ENCODE data around the gene MCM6.

MCM6 gene

DNA sequence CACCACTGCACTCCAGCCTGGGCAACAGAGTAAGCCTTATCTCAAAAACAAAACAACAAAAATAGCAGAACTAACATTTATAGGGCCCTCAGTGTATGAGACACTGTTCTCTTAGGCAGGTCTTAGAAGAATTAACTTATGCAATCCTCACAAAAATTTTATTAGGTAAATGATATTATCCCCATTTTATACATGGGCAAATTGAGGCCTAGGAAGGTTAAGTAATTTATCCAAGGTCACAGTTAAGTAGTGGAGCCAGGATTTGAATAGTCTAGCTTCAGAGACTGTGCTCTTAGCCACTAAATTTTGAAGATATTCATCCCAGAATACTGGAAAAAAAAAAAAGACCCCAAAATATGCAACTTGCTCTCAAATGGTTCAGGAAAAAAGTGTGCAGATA, 22.8 kb downstream of the MCM6 start:
- DNase-seq: no peak

- DNase-seq: no peak
Measured at GRCh38 chr2:135851858-135852257, 24.4 kb downstream of the MCM6 start.

- DNase-seq: no peak
Measured at GRCh38 chr2:135850892-135851668, 25.2 kb downstream of the MCM6 start.

DNA sequence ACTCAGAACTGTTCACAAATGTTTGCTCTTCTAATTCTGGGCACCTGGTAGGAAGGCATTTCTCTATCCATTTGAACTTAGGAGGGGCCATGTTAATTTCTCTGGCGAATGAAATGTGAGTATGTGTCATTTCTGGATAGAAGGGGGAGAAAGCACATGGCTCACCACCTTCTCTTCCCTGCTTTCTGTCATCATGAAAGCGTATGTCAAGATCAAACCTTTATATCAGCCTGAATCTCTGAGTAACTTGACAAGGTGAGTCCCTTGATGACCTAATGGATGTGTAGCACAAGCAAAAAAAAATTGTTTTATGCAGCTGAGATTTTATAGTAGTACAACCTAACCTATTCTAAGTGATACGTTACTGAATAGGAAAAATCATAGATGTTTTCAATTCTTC, 27.2 kb downstream of the MCM6 start:
- no peak for DNase-seq

- DNase-seq: no peak
Measured at GRCh38 chr2:135845997-135846396, 30.2 kb downstream of the MCM6 start.

DNA sequence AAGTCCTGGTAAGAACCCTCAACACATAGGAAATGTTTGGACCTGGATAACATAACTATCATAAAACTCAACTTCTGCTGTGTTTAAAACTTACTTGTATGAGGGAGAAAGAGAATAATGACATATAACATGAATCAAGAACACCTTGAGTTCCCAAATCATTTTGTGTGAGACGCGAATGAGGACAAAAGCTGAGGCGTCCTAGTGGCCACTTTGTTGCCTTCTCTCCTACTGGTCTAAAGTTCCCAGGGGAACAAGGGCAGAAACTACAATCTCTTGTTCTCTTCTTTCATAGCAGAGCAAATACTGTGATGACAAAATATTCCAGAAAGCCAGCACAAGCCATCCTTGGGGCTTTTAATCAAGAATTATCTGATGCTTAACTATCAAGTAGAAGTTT, 31.0 kb downstream of the MCM6 start:
- no peak for DNase-seq

DNA sequence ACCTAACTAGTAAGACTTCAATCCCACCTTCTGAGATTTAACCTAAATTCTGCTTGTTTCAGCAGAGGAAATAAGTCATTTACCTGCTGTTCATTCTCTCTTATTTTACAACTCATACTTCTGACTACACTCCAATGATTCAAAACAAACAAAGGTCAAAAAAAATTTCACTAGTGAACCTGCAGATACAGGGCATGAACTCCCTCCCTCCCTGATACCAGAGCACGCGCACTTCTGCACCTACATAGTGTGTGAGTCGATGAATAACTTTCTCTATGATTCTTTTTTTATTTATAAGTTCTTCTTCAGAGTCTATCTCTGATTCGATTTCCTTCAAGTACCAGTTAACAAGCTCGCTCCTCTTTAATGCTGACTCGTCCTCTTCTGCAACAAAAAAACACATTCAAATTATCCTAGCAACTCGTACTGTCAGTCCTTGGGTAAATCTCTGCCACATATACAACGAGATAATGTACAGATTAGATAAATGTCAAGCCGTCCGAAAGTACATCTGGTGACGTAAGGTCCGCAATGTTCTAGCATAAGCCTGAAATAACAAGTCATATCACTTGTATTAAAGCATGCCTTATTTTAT, 31.8 kb downstream of the MCM6 start:
- no peak for DNase-seq

DNA sequence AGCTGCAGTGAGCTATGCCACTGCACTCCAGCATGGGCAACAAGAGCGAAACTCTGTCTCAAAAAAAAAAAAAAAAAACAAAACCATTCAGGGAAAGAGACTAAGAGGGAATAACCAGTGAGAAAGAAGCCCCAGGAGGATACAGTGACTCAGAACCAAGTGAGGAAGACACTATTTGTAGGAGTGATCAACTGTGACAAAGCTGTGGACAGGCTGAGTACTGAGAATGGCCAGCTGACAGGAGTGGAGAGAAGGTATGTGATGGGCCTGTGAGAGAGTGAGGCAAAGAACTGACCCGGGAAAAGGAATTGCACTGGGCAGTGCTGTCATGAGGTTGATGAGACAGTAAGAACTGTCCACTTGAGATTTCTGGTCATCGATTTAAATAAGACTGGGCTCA, 32.6 kb downstream of the MCM6 start:
- DNase-seq: no peak

GRCh38 chr2:135840601-135841000, 35.6 kb downstream of the MCM6 start:
- no peak for DNase-seq

DNA sequence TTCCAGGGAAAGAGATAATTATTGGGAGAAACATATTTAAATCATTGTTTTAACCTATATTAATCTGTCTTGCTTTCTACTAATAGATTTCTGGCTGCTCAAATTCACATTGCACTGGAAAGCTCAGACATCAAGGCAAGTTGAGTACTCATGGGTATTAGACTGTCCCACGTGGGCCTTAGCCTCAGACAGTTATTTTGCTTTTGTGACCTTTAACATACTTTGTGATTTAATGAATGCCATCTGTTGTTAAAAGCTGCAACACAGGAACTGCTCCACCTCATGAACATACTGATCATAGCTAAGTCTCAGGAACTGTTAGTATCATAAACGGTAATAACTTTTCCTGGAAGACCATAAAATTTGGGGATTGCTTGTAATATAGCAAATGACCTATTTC, 36.5 kb downstream of the MCM6 start:
- peak; percentile 78 for DNase-seq

DNA sequence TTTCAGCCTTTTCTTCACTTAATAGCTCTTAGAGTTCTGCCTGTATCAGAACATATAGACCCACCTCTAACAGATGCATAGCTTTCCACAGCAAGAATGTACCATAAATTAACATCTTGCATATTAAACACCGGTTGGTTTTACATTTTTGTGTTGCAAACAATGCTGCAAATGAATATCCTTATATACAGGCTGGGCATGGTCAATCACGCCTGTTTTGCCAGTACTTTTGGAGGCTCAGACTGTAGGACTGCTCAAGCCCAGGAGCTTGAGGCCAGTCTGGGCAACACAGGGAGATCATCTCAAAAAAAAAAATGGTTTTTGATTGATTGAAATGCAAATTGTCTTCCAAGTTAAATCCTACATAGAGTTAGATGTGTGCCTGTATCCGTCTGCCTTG, 37.7 kb downstream of the MCM6 start:
- no peak for DNase-seq

DNA sequence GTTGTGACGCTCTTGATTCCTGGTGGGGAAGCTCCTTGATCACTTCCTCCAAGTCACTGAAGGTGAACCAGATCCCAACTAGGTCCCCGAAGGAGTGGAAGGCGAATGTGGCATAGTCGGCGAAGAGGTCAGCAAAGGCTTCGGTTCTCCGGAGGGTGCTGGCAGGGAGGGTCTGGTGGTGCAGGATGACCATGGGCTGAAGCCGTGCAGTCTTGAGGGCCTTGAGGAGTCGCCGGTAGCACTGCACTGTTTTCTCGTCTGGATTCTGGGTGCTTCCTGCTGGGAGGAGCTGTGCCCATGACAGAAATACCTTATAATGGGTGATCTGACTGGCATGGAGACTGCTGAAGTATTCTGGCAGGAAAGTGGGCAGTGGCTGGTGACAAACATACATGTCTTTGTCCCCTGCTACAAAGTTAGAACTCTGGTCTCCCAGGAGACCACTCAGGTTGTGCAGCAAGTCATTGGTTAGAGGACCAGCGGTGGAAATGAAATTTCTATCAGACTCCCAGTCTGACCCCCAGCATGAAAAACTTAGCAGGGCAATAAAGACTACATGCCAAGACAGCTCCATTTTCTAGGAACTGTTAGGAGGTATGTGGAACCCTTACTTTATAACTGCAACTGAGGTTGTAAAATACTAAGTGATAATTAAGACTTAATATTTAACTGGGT, 39.5 kb downstream of the MCM6 start, which contains the start of gene LCT:
TSS of gene LCT (minus strand) at position 589 of the 675 bp plus-strand sequence. CDS start at position 574, 15 bp downstream.
- DNase-seq: no peak

DNA sequence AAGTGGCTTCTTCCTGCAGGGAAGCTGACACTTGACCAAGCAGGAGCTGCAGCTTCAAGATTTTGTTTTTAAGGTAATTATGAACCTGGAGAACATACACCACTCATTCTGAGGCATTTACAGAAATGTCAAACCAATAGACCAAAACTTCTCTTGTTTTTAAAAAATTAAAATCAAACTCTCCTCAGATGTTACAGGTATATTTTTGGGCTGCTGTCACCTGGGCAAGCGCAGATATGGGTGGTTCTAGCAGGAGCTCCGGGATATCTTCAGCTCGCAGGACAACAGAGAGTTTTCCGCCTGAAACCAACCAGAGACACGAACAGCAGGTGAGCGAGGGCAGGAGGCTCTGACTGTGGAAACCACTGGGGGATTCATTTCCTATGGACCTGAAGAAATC, 43.4 kb downstream of the MCM6 start:
- no peak for DNase-seq

DNA sequence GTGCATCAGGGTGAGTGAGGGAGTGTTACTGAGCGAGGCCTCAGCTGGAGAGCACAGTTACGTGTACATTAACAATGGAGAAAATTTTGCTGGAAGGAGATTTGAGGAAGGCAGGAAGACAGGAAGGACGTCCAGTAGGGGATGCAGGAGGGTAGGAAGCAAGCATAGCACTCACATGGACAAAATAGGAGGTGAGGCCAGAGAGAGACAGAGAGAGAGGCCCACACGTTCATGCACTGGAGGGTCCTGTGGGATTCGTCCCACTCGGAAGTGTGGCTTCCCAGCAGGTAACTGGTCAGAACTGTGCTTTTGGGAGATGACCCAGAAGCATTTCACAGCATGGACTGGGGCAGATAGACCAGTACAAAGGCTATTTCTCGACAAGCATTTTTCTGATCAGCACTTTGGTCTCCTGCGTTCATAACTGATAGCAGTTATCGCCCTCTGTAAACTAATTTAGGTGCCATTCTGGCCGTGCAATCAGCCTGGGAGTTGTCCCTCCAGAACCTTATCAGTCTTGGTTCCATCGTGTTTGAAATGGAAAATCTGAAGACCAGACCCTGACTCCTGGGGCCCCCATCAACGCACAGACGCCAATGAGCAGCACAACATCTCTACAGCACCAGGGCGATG, 44.9 kb downstream of the MCM6 start:
- DNase-seq: no peak

DNA sequence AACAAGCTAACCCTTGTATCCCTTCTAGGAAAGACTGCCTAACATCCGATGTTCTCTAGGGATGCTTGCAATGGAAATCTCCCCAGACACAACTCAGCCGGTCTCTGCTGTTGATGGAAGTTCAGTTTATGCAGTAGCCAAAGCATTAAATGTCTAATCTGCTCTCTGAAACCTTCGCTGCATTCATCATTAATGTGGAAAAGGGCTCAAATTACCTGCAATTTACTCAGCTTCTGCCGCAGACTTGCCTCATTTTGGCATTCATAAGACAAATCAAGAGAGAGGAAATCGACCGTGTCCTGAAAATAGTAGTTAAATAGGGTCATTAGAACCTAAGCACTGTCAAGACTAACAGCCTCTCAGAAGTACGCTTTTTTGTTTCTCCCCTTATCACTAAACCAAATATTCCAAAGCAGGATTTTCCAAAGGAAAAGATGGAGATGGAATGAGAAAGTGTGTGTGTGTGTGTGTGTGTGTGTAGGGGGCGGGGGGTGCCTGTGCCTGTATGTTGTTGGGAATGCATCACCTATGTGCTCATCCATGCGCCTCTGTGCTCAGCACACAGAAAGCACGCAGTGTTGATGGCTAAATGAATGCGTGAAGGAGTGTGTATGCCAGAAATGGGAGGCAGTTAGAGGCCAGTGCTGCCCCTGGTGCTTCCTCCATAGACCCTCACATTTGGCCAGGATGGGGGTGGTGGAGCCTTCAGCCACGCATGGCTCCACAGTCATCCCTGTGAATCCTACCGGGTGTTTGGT, 46.7 kb downstream of the MCM6 start:
- no peak for DNase-seq

- no peak for DNase-seq
Measured at GRCh38 chr2:135826544-135826943, 49.7 kb downstream of the MCM6 start.

DNA sequence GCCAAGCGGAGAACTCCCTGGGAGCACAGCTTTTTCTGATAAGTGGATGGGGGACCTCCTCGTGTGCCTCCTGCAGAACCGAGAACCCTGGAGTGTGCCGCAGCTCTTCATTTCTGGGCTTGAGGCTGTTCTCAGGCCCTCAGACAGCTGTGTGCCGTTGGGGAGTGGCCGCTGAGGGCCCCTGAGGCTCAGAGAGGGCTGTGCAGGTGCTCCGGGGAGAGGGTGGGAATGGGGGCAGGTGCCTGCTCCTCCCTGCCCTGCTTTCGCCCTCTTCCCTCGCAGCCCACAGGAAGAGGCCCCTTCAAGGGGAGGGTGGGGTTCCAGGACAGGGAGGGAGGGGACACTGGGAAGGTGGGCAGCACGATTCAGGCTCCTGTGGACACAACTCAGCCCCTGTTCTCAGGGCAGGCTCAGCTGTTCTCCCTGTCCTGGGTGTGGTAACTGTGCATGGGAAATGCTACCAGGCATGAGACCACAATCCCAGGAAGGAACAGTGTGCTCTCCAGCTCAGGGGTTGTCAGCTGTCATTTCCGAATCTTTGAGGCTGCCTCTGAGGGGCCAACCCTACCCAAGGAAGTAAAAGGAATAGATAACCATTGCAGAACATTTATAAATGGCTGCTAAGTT, 50.6 kb downstream of the MCM6 start:
- DNase-seq: no peak

GRCh38 chr2:135825131-135825530, 51.1 kb downstream of the MCM6 start:
- no peak for DNase-seq

GRCh38 chr2:135822855-135823254, 53.4 kb downstream of the MCM6 start:
- no peak for DNase-seq

- DNase-seq: no peak
Measured at GRCh38 chr2:135821190-135821589, 55.1 kb downstream of the MCM6 start.

GRCh38 chr2:135820003-135820618, 56.1 kb downstream of the MCM6 start:
- no peak for DNase-seq

All from HCEC 1CT (cell line).